Caco-2 (cell line): ENCODE measurements around the gene GP1BB. TPM values are rescaled to one million over a fixed set of nuclear protein-coding genes. Genes with fewer than 3 reads are reported as not detected.

Experiments used
- BruUV-seq: library from RNA; stranded (reverse); fragments of 400-500 nt; replicated peaks from 2 replicates; lab custom pipeline; 2021; lab: Mats Ljungman, UMichigan
- CTCF ChIA-PET: fragments of 300-600 bp; sonication (Branson Sonifier 250); formaldehyde crosslinking; loops from one replicate; lab custom pipeline; 2022; ENCODE audit warnings: antibody characterized with exemption; lab: Charles Lee
- POLR2A ChIA-PET: fragments of 300-600 bp; sonication (Branson Sonifier 250); formaldehyde crosslinking; loops from one replicate; lab custom pipeline; 2022; ENCODE audit warnings: antibody characterized with exemption; lab: Charles Lee
- DNase-seq, 2 experiments: peaks; one replicate each; pipeline versions ENCODE4 v3.0.0 to v3.0.0-alpha.2; 2020 to 2022
- H3K27me3 ChIP-seq: replicated peaks from 2 replicates; pipeline ENCODE4 v1.6.0; 2011; ENCODE audit warnings: low read length; ENCODE audit not compliant: control insufficient read depth, insufficient read depth
- H3K36me3 ChIP-seq: 2 replicates; pipeline ENCODE4 v1.5.1; 2011; ENCODE audit warnings: low read length; ENCODE audit not compliant: control insufficient read depth, insufficient read depth
- H3K4me1 ChIP-seq: fragments of 250-450 bp; sonication (Bioruptor Pico); 2 replicates; pipeline ENCODE4 v1.5.1; 2020; ENCODE audit warnings: mild to moderate bottlenecking
- H3K4me3 ChIP-seq: 2 replicates; pipeline ENCODE4 v1.5.1; 2011; ENCODE audit warnings: low read depth, mild to moderate bottlenecking, control low read depth, low read length
- H3K9me3 ChIP-seq: fragments of 250-450 bp; sonication (Bioruptor Pico); 2 replicates; pipeline ENCODE4 v1.5.1; 2020; ENCODE audit warnings: mild to moderate bottlenecking, moderate library complexity
- H3K27ac Mint-ChIP-seq: one replicate; pipeline ENCODE4 v1.8.0; 2022; ENCODE audit warnings: mixed read lengths; ENCODE audit not compliant: unreplicated experiment
- H3K27me3 Mint-ChIP-seq: one replicate; pipeline ENCODE4 v1.8.0; 2022; ENCODE audit warnings: mixed read lengths; ENCODE audit not compliant: insufficient read depth, unreplicated experiment
- H3K36me3 Mint-ChIP-seq: one replicate; pipeline ENCODE4 v1.8.0; 2022; ENCODE audit warnings: mild to moderate bottlenecking, mixed read lengths; ENCODE audit not compliant: insufficient read depth, unreplicated experiment
- H3K4me1 Mint-ChIP-seq: one replicate; pipeline ENCODE4 v1.8.0; 2022; ENCODE audit warnings: low read depth, mixed read lengths; ENCODE audit not compliant: unreplicated experiment
- H3K4me3 Mint-ChIP-seq: one replicate; pipeline ENCODE4 v1.8.0; 2022; ENCODE audit warnings: mild to moderate bottlenecking, moderate library complexity, mixed read lengths; ENCODE audit not compliant: unreplicated experiment
- H3K9me3 Mint-ChIP-seq: one replicate; pipeline ENCODE4 v1.8.0; 2022; ENCODE audit warnings: mixed read lengths; ENCODE audit not compliant: unreplicated experiment
- intact Hi-C: fragments of 100-400 bp; cut with micrococcal nuclease; formaldehyde crosslinking; loops from one replicate; pipeline ENCODE4 v1.10.0; 2022; ENCODE audit not compliant: unreplicated experiment
- total RNA-seq: library from RNA; stranded (reverse); gene quantifications from 2 replicates; pipeline ENCODE4 v1.2.3, GENCODE V29; 2022
- TF ChIP-seq, protein P1 (sequence below), 2 experiments: fragments of 200-600 bp in 1 of 2; IDR thresholded peaks; 1 replicate in 1 of 2; 2 replicates in 1 of 2; pipeline versions ENCODE4 v1.5.1 to v1.8.0; 2011 to 2022; ENCODE audit warnings: antibody characterized with exemption in 1 of 2, control low read depth in 1 of 2, inconsistent platforms in 1 of 2, low read depth in 1 of 2, low read length in 1 of 2, mild to moderate bottlenecking in 1 of 2, moderate library complexity in 1 of 2; ENCODE audit not compliant: insufficient read depth in 1 of 2, severe bottlenecking in 1 of 2, unreplicated experiment in 1 of 2

Gene GP1BB
- total RNA-seq, 1 experiment from 2014 or later, result 1.0 TPM

DNA sequence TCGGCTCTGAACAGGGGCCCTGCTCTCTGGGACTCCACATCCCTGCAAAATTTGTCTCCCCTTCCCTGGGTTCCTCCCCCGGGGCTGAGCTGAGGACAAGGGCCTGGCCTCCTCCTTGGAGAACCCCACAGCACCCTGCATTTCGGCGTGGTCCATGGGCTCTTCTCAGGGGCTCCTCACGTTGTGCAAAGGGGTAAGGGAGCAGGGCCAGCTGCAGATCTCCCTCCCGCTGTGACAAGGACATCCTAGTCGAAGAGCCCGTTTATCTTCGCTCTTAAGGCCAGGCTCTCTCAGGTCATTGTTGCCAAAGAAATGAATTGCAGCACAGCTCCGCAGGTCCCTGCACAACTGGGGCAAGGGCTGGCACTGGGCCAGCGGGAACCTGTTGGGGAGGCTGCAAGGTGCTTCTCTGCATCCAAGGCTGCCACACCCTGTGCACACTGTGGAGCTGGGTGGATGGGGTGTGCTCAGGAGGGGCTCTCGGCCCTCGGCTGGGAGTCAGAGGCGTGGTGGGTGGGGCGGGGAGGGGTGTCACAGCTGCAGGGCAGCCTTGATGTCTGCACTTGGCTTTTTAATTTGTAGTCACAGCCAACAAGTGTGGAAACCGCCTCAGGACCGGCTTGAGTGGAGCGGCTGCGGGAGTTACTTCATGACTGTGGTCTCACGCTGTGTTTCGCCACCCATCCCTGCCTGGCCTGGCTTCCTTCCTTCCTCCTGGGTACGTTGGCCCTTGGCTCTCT lies 35.6 kb upstream of the GP1BB start:
- no peak for DNase-seq
- no peaks in the 10 kb centered on the region for H3K36me3 Mint-ChIP-seq

DNA sequence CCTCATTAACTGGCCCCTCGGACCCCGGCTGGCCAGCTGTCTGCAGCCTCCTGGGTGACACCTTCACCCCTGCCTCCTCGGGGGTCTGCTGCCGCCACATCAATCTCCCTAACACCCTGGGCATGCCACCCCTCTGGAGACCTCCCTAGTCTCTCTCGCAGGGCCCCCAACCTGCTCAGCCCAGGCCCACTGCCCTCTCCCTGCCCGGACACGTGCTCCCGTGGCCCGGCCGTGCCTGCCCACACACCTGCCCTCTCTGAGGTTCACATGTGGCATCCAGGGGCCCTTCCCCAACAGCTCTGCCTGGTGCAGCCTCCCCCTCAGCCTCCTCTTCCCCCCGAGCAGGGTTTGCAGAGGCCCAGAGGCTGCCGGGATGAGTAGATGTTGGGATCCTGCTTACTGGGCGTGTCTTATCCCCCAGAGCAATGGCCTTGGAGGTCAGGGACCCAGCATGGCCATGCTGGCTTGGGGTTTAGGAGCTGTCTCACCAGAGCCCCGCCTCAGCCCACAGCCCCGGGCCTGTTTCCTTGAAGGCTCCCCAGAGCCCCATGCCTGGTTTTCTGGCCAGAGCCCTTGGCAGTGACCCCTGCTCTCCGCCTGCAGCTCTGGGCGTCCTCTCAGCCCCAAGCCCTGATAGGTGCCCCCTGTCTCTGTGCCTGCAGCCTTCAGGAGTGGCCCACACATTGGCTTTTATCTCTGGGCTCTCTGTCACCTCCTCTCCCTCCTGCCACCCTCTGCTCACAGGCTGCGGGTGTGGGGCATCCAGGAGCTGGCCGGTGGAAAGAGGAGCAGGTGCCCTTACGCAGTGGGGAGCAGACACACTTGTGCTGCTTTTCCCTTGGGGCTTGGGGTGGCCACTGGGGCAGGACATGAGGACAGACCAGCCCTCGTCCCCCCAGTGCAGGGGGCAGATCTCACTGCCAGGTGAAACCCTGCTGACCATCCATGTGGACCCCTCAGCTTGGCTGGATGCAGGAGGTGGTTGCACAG lies 34.7 kb upstream of the GP1BB start:
- Histone ChIP-seq H3K4me1 (peaks cover 3% of the 10 kb centered on the region; the same call in 1 of the 2 replicates), H3K36me3 (no peaks in the 10 kb centered on the region), H3K4me3 (no peak overlapping the region), H3K27me3 (no peaks in the 10 kb centered on the region), H3K9me3 (no peaks in the 10 kb centered on the region)
- Mint-ChIP-seq H3K36me3 (no peaks in the 10 kb centered on the region), H3K27me3 (peaks cover 3% of the 10 kb centered on the region), H3K27ac (no peak overlapping the region), H3K4me1 (no peaks in the 10 kb centered on the region), H3K4me3 (no peak overlapping the region), H3K9me3 (no peaks in the 10 kb centered on the region)
- TF ChIP-seq, protein P1, sequence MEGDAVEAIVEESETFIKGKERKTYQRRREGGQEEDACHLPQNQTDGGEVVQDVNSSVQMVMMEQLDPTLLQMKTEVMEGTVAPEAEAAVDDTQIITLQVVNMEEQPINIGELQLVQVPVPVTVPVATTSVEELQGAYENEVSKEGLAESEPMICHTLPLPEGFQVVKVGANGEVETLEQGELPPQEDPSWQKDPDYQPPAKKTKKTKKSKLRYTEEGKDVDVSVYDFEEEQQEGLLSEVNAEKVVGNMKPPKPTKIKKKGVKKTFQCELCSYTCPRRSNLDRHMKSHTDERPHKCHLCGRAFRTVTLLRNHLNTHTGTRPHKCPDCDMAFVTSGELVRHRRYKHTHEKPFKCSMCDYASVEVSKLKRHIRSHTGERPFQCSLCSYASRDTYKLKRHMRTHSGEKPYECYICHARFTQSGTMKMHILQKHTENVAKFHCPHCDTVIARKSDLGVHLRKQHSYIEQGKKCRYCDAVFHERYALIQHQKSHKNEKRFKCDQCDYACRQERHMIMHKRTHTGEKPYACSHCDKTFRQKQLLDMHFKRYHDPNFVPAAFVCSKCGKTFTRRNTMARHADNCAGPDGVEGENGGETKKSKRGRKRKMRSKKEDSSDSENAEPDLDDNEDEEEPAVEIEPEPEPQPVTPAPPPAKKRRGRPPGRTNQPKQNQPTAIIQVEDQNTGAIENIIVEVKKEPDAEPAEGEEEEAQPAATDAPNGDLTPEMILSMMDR (IDR thresholded peaks at IDR 0.05; ENCODE audit: insufficient read depth in 1 of 2, low read depth in 1 of 2, low read length in 1 of 2, severe bottlenecking in 1 of 2, unreplicated experiment in 1 of 2), result no peak
- intact Hi-C loops, result no loop called here
- no peak for DNase-seq
- BruUV-seq, result no TSS peak
- POLR2A ChIA-PET, result no interaction called here
- CTCF ChIA-PET, result interaction anchor here (1.1 to 1.3 kb wide), 3 partner anchors 9 to 59 kb away, joined by 3 read pairs; no protein-coding TSS in a partner anchor

More for the DNA sequence above, 35.6 kb upstream of the GP1BB start:
- H3K27me3 Mint-ChIP-seq, result peaks cover 3% of the 10 kb centered on the region
- CTCF ChIA-PET, result no interaction called here
- H3K4me1 ChIP-seq, result peaks cover 3% of the 10 kb centered on the region; the same call in 1 of the 2 replicates
- no peak overlapping the region for H3K27ac Mint-ChIP-seq
- no peaks in the 10 kb centered on the region for H3K9me3 ChIP-seq
- H3K4me3 Mint-ChIP-seq, result no peak overlapping the region
- intact Hi-C loops, result no loop called here
- H3K36me3 ChIP-seq, result no peaks in the 10 kb centered on the region
- no peaks in the 10 kb centered on the region for H3K4me1 Mint-ChIP-seq
- POLR2A ChIA-PET, result no interaction called here
- TF ChIP-seq, protein P1 (IDR thresholded peaks at IDR 0.05; ENCODE audit: insufficient read depth in 1 of 2, low read depth in 1 of 2, low read length in 1 of 2, severe bottlenecking in 1 of 2, unreplicated experiment in 1 of 2), result no peak
- no peaks in the 10 kb centered on the region for H3K27me3 ChIP-seq
- H3K9me3 Mint-ChIP-seq, result no peaks in the 10 kb centered on the region
- BruUV-seq, result no TSS peak
- no peak overlapping the region for H3K4me3 ChIP-seq

DNA sequence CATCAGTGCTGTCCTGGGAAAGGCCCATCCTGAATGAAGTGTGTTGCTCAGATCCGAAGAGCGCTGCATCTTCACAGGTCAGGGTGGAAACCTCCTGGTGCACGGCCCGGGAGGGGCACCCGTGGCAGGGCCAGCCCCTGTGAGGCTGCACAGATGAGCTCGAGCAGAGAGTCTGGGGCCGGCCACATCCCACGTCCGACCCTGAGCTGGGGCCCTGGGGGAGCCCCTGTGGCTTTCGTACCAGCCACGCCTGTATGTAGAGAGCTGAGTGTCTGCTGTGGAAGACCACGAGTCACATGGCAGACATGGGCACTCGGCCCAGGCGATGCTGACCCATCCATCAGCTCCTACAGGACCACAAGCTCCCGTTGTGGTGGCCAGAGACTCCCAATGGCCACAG lies 33.9 kb upstream of the GP1BB start:
- TF ChIP-seq, protein P1 (IDR thresholded peaks at IDR 0.05; ENCODE audit: insufficient read depth in 1 of 2, low read depth in 1 of 2, low read length in 1 of 2, severe bottlenecking in 1 of 2, unreplicated experiment in 1 of 2), result no peak
- H3K36me3 ChIP-seq, result no peaks in the 10 kb centered on the region
- intact Hi-C loops, result no loop called here
- POLR2A ChIA-PET, result no interaction called here
- no peak overlapping the region for H3K27ac Mint-ChIP-seq
- BruUV-seq, result no TSS peak
- H3K9me3 ChIP-seq, result no peaks in the 10 kb centered on the region
- no peaks in the 10 kb centered on the region for H3K27me3 Mint-ChIP-seq
- no peak for DNase-seq
- no peaks in the 10 kb centered on the region for H3K4me1 Mint-ChIP-seq
- no peaks in the 10 kb centered on the region for H3K27me3 ChIP-seq
- CTCF ChIA-PET, result interaction anchor here (0.7 to 1.3 kb wide), 4 partner anchors 10 to 264 kb away, joined by 3 read pairs; no protein-coding TSS in a partner anchor
- no peak overlapping the region for H3K4me3 Mint-ChIP-seq
- H3K36me3 Mint-ChIP-seq, result no peaks in the 10 kb centered on the region
- peaks cover 3% of the 10 kb centered on the region; the same call in 1 of the 2 replicates for H3K4me1 ChIP-seq
- H3K4me3 ChIP-seq, result no peak overlapping the region
- no peaks in the 10 kb centered on the region for H3K9me3 Mint-ChIP-seq
